IPS DF 6.9 (cell line): Measurements from ENCODE around the gene COPZ1.

Experiments
- DNase-seq: peaks from one replicate; pipeline ENCODE4 v3.0.0-alpha.2; 2013; ENCODE audit warnings: low read depth, low spot score
- H3K27ac ChIP-seq: one replicate; pipeline ENCODE4 v1.5.1; 2013; ENCODE audit warnings: low read length, control low read depth
- H3K27me3 ChIP-seq: 2 replicates; pipeline ENCODE4 v1.6.1; 2013; ENCODE audit warnings: mild to moderate bottlenecking, low read length; ENCODE audit not compliant: control insufficient read depth, insufficient read depth
- H3K36me3 ChIP-seq: 2 replicates; pipeline ENCODE4 v1.6.1; 2013; ENCODE audit warnings: low read length; ENCODE audit not compliant: control insufficient read depth, insufficient read depth
- H3K4me1 ChIP-seq: 2 replicates; pipeline ENCODE4 v1.6.1; 2013; ENCODE audit warnings: low read length; ENCODE audit not compliant: control insufficient read depth, insufficient read depth
- H3K4me3 ChIP-seq: 2 replicates; pipeline ENCODE4 v1.5.1; 2013; ENCODE audit warnings: mild to moderate bottlenecking, low read length
- H3K9me3 ChIP-seq: 2 replicates; pipeline ENCODE4 v1.6.1; 2013; ENCODE audit warnings: low read length, inconsistent platforms; ENCODE audit not compliant: control insufficient read depth, insufficient read depth
- WGBS: extraction: QIAGEN DNeasy Blood & Tissue Kit; methylation state at CpG from one replicate; pipeline ENCODE4 v1.1.7; 2013; ENCODE audit warnings: mixed read lengths, missing lambda C conversion rate; ENCODE audit not compliant: insufficient read length, insufficient coverage; 5-methylcytosine and 5-hydroxymethylcytosine counted together

The COPZ1 gene

GRCh38 chr12:54337854-54338650 is 13.1 kb downstream of the COPZ1 start:
- Histone ChIP-seq H3K27ac (no peak overlapping the region), H3K4me3 (no peak overlapping the region), H3K9me3 (no peaks in the 10 kb centered on the region), H3K36me3 (peaks cover 3% of the 10 kb centered on the region; the same call in 1 of the 2 replicates), H3K27me3 (no peaks in the 10 kb centered on the region), H3K4me1 (no peaks in the 10 kb centered on the region)
- no peak for DNase-seq
- no CpG with 5 or more reads among the region's 3 CpGs for WGBS

GRCh38 chr12:54338698-54339296 is 13.9 kb downstream of the COPZ1 start:
- Histone ChIP-seq H3K9me3 (no peaks in the 10 kb centered on the region), H3K4me1 (no peaks in the 10 kb centered on the region), H3K27me3 (no peaks in the 10 kb centered on the region), H3K36me3 (peaks cover 3% of the 10 kb centered on the region; the same call in 1 of the 2 replicates), H3K4me3 (no peak overlapping the region), H3K27ac (no peak overlapping the region)
- no peak for DNase-seq
- WGBS, result no CpG with 5 or more reads among the region's 4 CpGs

- no peak for DNase-seq
- WGBS, result no CpG with 5 or more reads among the region's 7 CpGs
- Histone ChIP-seq H3K4me3 (no peak overlapping the region), H3K27ac (no peak overlapping the region), H3K36me3 (peaks cover 3% of the 10 kb centered on the region; the same call in 1 of the 2 replicates), H3K27me3 (no peaks in the 10 kb centered on the region), H3K9me3 (no peaks in the 10 kb centered on the region), H3K4me1 (no peaks in the 10 kb centered on the region)
Observed at GRCh38 chr12:54340846-54341245, 15.9 kb downstream of the COPZ1 start.

- DNase-seq, result no peak
- WGBS, result no CpG with 5 or more reads among the region's 9 CpGs
- Histone ChIP-seq H3K36me3 (peaks cover 3% of the 10 kb centered on the region; the same call in 1 of the 2 replicates), H3K4me3 (no peak overlapping the region), H3K27me3 (no peaks in the 10 kb centered on the region), H3K9me3 (no peaks in the 10 kb centered on the region), H3K27ac (no peak overlapping the region), H3K4me1 (no peaks in the 10 kb centered on the region)
Observed at GRCh38 chr12:54341378-54342300, 16.7 kb downstream of the COPZ1 start.

- no peak for DNase-seq
- Histone ChIP-seq H3K36me3 (no peaks in the 10 kb centered on the region; the same call in 1 of the 2 replicates), H3K27ac (no peak overlapping the region)
Observed at GRCh38 chr12:54349036-54349435, 24.1 kb downstream of the COPZ1 start.

GRCh38 chr12:54349679-54350078 is 24.7 kb downstream of the COPZ1 start:
- no peaks in the 10 kb centered on the region; the same call in 1 of the 2 replicates for H3K36me3 ChIP-seq
- no peak for DNase-seq
- peaks cover 8% of the 10 kb centered on the region for H3K4me1 ChIP-seq
- no peak overlapping the region for H3K27ac ChIP-seq
- H3K4me3 ChIP-seq, result no peak overlapping the region
- no peaks in the 10 kb centered on the region for H3K9me3 ChIP-seq
- no peaks in the 10 kb centered on the region for H3K27me3 ChIP-seq

More at GRCh38 chr12:54349036-54349435, 24.1 kb downstream of the COPZ1 start:
- H3K9me3 ChIP-seq, result no peaks in the 10 kb centered on the region
- WGBS, result no CpG with 5 or more reads among the region's 4 CpGs
- peaks cover 8% of the 10 kb centered on the region for H3K4me1 ChIP-seq
- H3K4me3 ChIP-seq, result no peak overlapping the region
- no peaks in the 10 kb centered on the region for H3K27me3 ChIP-seq

GRCh38 chr12:54350743-54351142 is 25.8 kb downstream of the COPZ1 start:
- H3K4me1 ChIP-seq, result peaks cover 10% of the 10 kb centered on the region
- no CpG with 5 or more reads among the region's 3 CpGs for WGBS

GRCh38 chr12:54351341-54351740 is 26.4 kb downstream of the COPZ1 start:
- DNase-seq, result no peak
- no CpG with 5 or more reads among the region's 4 CpGs for WGBS
- Histone ChIP-seq H3K4me1 (peaks cover 10% of the 10 kb centered on the region), H3K9me3 (no peaks in the 10 kb centered on the region), H3K27ac (no peak overlapping the region), H3K27me3 (no peaks in the 10 kb centered on the region), H3K36me3 (no peaks in the 10 kb centered on the region; the same call in 1 of the 2 replicates), H3K4me3 (no peak overlapping the region)

More at GRCh38 chr12:54350743-54351142, 25.8 kb downstream of the COPZ1 start:
- H3K9me3 ChIP-seq, result no peaks in the 10 kb centered on the region
- no peak overlapping the region for H3K27ac ChIP-seq
- no peak for DNase-seq
- H3K27me3 ChIP-seq, result no peaks in the 10 kb centered on the region
- H3K4me3 ChIP-seq, result no peak overlapping the region
- no peaks in the 10 kb centered on the region; the same call in 1 of the 2 replicates for H3K36me3 ChIP-seq

GRCh38 chr12:54352022-54352531 is 27.1 kb downstream of the COPZ1 start:
- Histone ChIP-seq H3K27ac (no peak overlapping the region), H3K9me3 (no peaks in the 10 kb centered on the region), H3K27me3 (no peaks in the 10 kb centered on the region), H3K36me3 (no peaks in the 10 kb centered on the region; the same call in 1 of the 2 replicates), H3K4me3 (peak overlapping the region; percentile 37; the same call in 1 of the 2 replicates), H3K4me1 (peaks cover 11% of the 10 kb centered on the region)
- DNase-seq, result no peak
- no CpG with 5 or more reads among the region's 21 CpGs for WGBS
